ENCODE results near the gene TRAFD1.

DNA sequence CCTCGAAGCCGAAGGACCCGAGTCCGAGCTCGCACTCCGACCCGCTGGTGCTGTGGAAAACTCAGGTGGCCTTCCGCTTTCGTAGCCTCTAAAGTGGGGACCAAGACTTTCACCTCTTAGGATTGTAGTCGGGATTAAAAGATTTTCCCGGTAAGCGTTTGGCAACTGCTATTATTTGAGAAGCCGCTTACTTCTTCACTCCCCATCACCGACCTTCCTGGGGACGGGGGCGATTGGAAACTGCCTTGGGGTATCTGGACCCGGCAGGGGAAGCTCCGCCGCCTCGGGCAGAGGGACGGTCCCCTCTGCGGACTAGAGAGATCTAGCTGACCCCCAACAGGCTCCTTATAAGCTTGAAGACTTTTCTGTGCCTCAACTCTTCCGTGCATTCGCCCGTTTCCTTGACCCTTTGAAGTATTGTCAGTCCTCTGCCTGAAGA, 659 bp downstream of the TRAFD1 start:
- TF ChIP-seq CTCF (IDR thresholded peaks at IDR 0.05; ENCODE audit: insufficient read depth, low read length, poor library complexity, severe bottlenecking) (no peak), EZH2phosphoT487 (conservative IDR thresholded peaks at IDR 0.05; ENCODE audit: low read length) (no peak)

Data from SU-DHL-6 (cell line).